GM23248 (cell line): Measurements from ENCODE around the gene SCYL1. TPM values are rescaled to one million over a fixed set of nuclear protein-coding genes. Genes with fewer than 3 reads are reported as not detected.
A peak's percentile ranks its signal among the peaks of the same experiment; 100 is the strongest.

ENCODE experiments used
- DNase-seq: peaks from one replicate; pipeline ENCODE4 v3.0.0-alpha.2; 2015
- H2AFZ ChIP-seq: fragments of 200-600 bp; sonication (generic); 2 replicates; pipeline ENCODE4 v1.6.1; 2016; ENCODE audit warnings: antibody characterized with exemption
- H3F3A ChIP-seq: fragments of 200-600 bp; sonication (generic); 2 replicates; pipeline ENCODE4 v1.6.1; 2016; ENCODE audit warnings: mild to moderate bottlenecking, antibody characterized with exemption, mixed run types; ENCODE audit not compliant: insufficient read depth
- H3K27ac ChIP-seq: fragments of 200-600 bp; sonication (generic); 2 replicates; pipeline ENCODE4 v1.5.1; 2016; ENCODE audit warnings: mild to moderate bottlenecking
- H3K27me3 ChIP-seq: fragments of 200-600 bp; sonication (generic); replicated peaks from 2 replicates; pipeline ENCODE4 v1.6.1; 2016; ENCODE audit warnings: mild to moderate bottlenecking; ENCODE audit not compliant: insufficient read depth
- H3K36me3 ChIP-seq: fragments of 200-600 bp; sonication (generic); 2 replicates; pipeline ENCODE4 v1.6.1; 2016; ENCODE audit warnings: low read depth, mild to moderate bottlenecking
- H3K4me1 ChIP-seq: fragments of 200-600 bp; sonication (generic); 2 replicates; pipeline ENCODE4 v1.6.1; 2016; ENCODE audit warnings: mild to moderate bottlenecking; ENCODE audit not compliant: insufficient read depth
- H3K4me2 ChIP-seq: fragments of 200-600 bp; sonication (generic); one replicate; pipeline ENCODE4 v1.6.1; 2016; ENCODE audit warnings: mild to moderate bottlenecking; ENCODE audit not compliant: unreplicated experiment
- H3K4me3 ChIP-seq: fragments of 200-600 bp; sonication (generic); 2 replicates; pipeline ENCODE4 v1.5.1; 2016; ENCODE audit warnings: mild to moderate bottlenecking
- H3K79me2 ChIP-seq: fragments of 200-600 bp; sonication (generic); 2 replicates; pipeline ENCODE4 v1.6.1; 2016; ENCODE audit warnings: mild to moderate bottlenecking; ENCODE audit not compliant: insufficient read depth
- H3K9ac ChIP-seq: fragments of 200-600 bp; sonication (generic); 2 replicates; pipeline ENCODE4 v1.6.1; 2016; ENCODE audit warnings: mild to moderate bottlenecking
- H3K9me2 ChIP-seq: fragments of 200-600 bp; sonication (generic); 2 replicates; pipeline ENCODE4 v1.6.1; 2016; ENCODE audit warnings: mixed run types, mild to moderate bottlenecking, moderate library complexity; ENCODE audit not compliant: insufficient read depth
- H3K9me3 ChIP-seq: fragments of 200-600 bp; sonication (generic); one replicate; pipeline ENCODE4 v1.6.1; 2017; ENCODE audit warnings: low read depth
- H4K20me1 ChIP-seq: fragments of 200-600 bp; sonication (generic); 2 replicates; pipeline ENCODE4 v1.6.0; 2016; ENCODE audit not compliant: insufficient read depth
- EZH2 ChIP-seq: fragments of 200-600 bp; sonication (generic); IDR thresholded peaks from 2 replicates; pipeline ENCODE4 v1.6.1; 2018; ENCODE audit warnings: antibody characterized with exemption, mild to moderate bottlenecking; ENCODE audit not compliant: insufficient read depth, poor library complexity, severe bottlenecking
- EZH2phosphoT487 ChIP-seq: fragments of 200-600 bp; sonication (generic); IDR thresholded peaks from 2 replicates; pipeline ENCODE4 v1.6.1; 2018; ENCODE audit warnings: antibody characterized with exemption, moderate library complexity, mild to moderate bottlenecking, low read depth; ENCODE audit not compliant: insufficient read depth
- WGBS, 2 experiments: methylation state at CpG; one replicate each; pipeline ENCODE4 v1.1.6; 2015 to 2017; ENCODE audit warnings: low lambda C conversion rate in 2 of 2, low coverage in 1 of 2; ENCODE audit errors: missing lambda C conversion rate in 2 of 2; 5-methylcytosine and 5-hydroxymethylcytosine counted together
- in situ Hi-C: fragments of 300-500 bp; cut with MboI; formaldehyde crosslinking; loops from 2 replicates; pipeline ENCODE4 v1.15.0; 2020
- polyA plus RNA-seq: library from polyadenylated mRNA; unstranded; fragments of >200 nt; fragmentation: Nextera tagmentation; extraction: Ambion mirVana; gene quantifications from 2 replicates; pipeline ENCODE4 v1.2.1, GENCODE V29; 2016
- total RNA-seq: library from RNA; depleted of rRNA; stranded (reverse); fragments of >200 nt; shearing (Covaris generic); gene quantifications from 2 replicates; pipeline ENCODE4 v1.2.3, GENCODE V29; 2014

The SCYL1 gene
- total and polyA plus RNA-seq, 2 experiments from 2014 or later = 90.7 to 115 TPM

GRCh38 chr11:65571420-65571819 lies 46.5 kb downstream of the SCYL1 start:
- no peak for DNase-seq
- peaks cover 60% of the 10 kb centered on the region for H3K79me2 ChIP-seq
- H3F3A ChIP-seq = peaks cover 20% of the 10 kb centered on the region
- H3K27ac ChIP-seq = peak overlapping the region; percentile 72
- no peaks in the 10 kb centered on the region for H3K36me3 ChIP-seq
- H3K4me1 ChIP-seq = peaks cover 37% of the 10 kb centered on the region
- no peaks in the 10 kb centered on the region for H4K20me1 ChIP-seq
- no peak overlapping the region for H2AFZ ChIP-seq
- peak overlapping the region; percentile 92 for H3K4me3 ChIP-seq
- WGBS, 2 experiments = 64 to 70% methylated on average over 6 to 9 of the region's 9 CpGs
- in situ Hi-C loops = no loop called here
- H3K27me3 ChIP-seq = no peaks in the 10 kb centered on the region
- peak overlapping the region; percentile 80 for H3K4me2 ChIP-seq
- peak overlapping the region; percentile 92 for H3K9ac ChIP-seq
- no peaks in the 10 kb centered on the region for H3K9me2 ChIP-seq
- TF ChIP-seq EZH2phosphoT487 = no peak
- TF ChIP-seq EZH2 = no peak
- H3K9me3 ChIP-seq = no peaks in the 10 kb centered on the region

- no peaks in the 10 kb centered on the region for H4K20me1 ChIP-seq
- in situ Hi-C loops = no loop called here
- peaks cover 40% of the 10 kb centered on the region for H3K4me1 ChIP-seq
- H2AFZ ChIP-seq = no peak overlapping the region
- peak overlapping the region; percentile 92 for H3K4me3 ChIP-seq
- H3K36me3 ChIP-seq = no peaks in the 10 kb centered on the region
- WGBS, 2 experiments = 10 to 11% methylated on average over 11 of the region's 11 CpGs
- H3F3A ChIP-seq = peaks cover 20% of the 10 kb centered on the region
- peak overlapping the region; percentile 92 for H3K9ac ChIP-seq
- peaks cover 60% of the 10 kb centered on the region for H3K79me2 ChIP-seq
- peak overlapping the region; percentile 72 for H3K27ac ChIP-seq
- TF ChIP-seq EZH2 = no peak
- no peaks in the 10 kb centered on the region for H3K9me2 ChIP-seq
- no peaks in the 10 kb centered on the region for H3K27me3 ChIP-seq
- H3K4me2 ChIP-seq = peak overlapping the region; percentile 80
- H3K9me3 ChIP-seq = no peaks in the 10 kb centered on the region
- peak; percentile 61 for DNase-seq
These were observed 47.1 kb downstream of the SCYL1 start for GRCh38 chr11:65571940-65572339.

GRCh38 chr11:65572356-65573051 lies 47.6 kb downstream of the SCYL1 start, which contains the start of gene FAM89B:
Gene FAM89B (plus strand): TSS chr11:65572538. CDS start chr11:65572670, 132 bp downstream.
- no peak within 1 kb of the TSS for H2AFZ ChIP-seq
- no peaks in the 10 kb centered on the region for H3K9me3 ChIP-seq
- no peaks in the 10 kb centered on the region for H4K20me1 ChIP-seq
- in situ Hi-C loops = no loop called here
- DNase-seq = peak; percentile 90
- peak within 1 kb of the TSS; percentile 80 for H3K4me2 ChIP-seq
- H3K9ac ChIP-seq = peak within 1 kb of the TSS; percentile 92
- no peaks in the 10 kb centered on the region for H3K9me2 ChIP-seq
- peak within 1 kb of the TSS; percentile 92 for H3K4me3 ChIP-seq
- no peaks in the 10 kb centered on the region for H3K27me3 ChIP-seq
- 1 to 2% methylated on average over 51 to 71 of the region's 86 CpGs for WGBS, 2 experiments
- H3K4me1 ChIP-seq = peaks cover 43% of the 10 kb centered on the region
- peak within 1 kb of the TSS; percentile 72 for H3K27ac ChIP-seq
- peaks cover 59% of the 10 kb centered on the region for H3K79me2 ChIP-seq
- peaks cover 20% of the 10 kb centered on the region for H3F3A ChIP-seq
- TF ChIP-seq EZH2 (no peak), EZH2phosphoT487 (no peak)
- no peaks in the 10 kb centered on the region for H3K36me3 ChIP-seq

- no peaks in the 10 kb centered on the region for H4K20me1 ChIP-seq
- H3K9me3 ChIP-seq = no peaks in the 10 kb centered on the region
- no peaks in the 10 kb centered on the region for H3K36me3 ChIP-seq
- peaks cover 42% of the 10 kb centered on the region for H3K4me1 ChIP-seq
- H2AFZ ChIP-seq = no peak overlapping the region
- in situ Hi-C loops = no loop called here
- no peaks in the 10 kb centered on the region for H3K27me3 ChIP-seq
- H3K4me2 ChIP-seq = peak overlapping the region; percentile 63
- peak; percentile 59 for DNase-seq
- H3K79me2 ChIP-seq = peaks cover 61% of the 10 kb centered on the region
- H3K4me3 ChIP-seq = peak overlapping the region; percentile 92
- no peaks in the 10 kb centered on the region for H3K9me2 ChIP-seq
- TF ChIP-seq EZH2 (no peak), EZH2phosphoT487 (no peak)
- peak overlapping the region; percentile 72 for H3K27ac ChIP-seq
- H3F3A ChIP-seq = peaks cover 20% of the 10 kb centered on the region
- WGBS, 2 experiments = 16 to 17% methylated on average over 22 of the region's 22 CpGs
- H3K9ac ChIP-seq = peak overlapping the region; percentile 92
These were observed 48.7 kb downstream of the SCYL1 start for GRCh38 chr11:65573391-65574079.
